Cardiac muscle cell (in vitro differentiated cells and primary cell): ENCODE data around the gene CD274. TPM values are rescaled to one million over a fixed set of nuclear protein-coding genes. Genes with fewer than 3 reads are reported as not detected.

Source experiments
- DNase-seq, 2 donors: peaks; one replicate each; pipeline versions ENCODE4 v3.0.0 to v3.0.0-alpha.2; 2010 to 2017; ENCODE audit warnings: low read depth in 1 of 2, low spot score in 1 of 2
- H3K27ac ChIP-seq: fragments of 200-600 bp; sonication (generic); 2 replicates; pipeline ENCODE4 v1.5.1; 2016
- H3K27me3 ChIP-seq: fragments of 200-600 bp; sonication (generic); 2 replicates; pipeline ENCODE4 v1.6.0; 2016; ENCODE audit warnings: control low read depth
- H3K36me3 ChIP-seq: fragments of 200-600 bp; sonication (generic); 2 replicates; pipeline ENCODE4 v1.5.1; 2016; ENCODE audit warnings: control low read depth
- H3K4me1 ChIP-seq: fragments of 200-600 bp; sonication (generic); 2 replicates; pipeline ENCODE4 v1.8.1; 2017; ENCODE audit warnings: low read depth, mild to moderate bottlenecking, mixed run types
- H3K4me3 ChIP-seq: fragments of 200-600 bp; sonication (generic); 2 replicates; pipeline ENCODE4 v1.5.1; 2016; ENCODE audit warnings: mild to moderate bottlenecking
- H3K9me3 ChIP-seq: fragments of 200-600 bp; sonication (generic); 2 replicates; pipeline ENCODE4 v1.5.1; 2017; ENCODE audit warnings: low read depth, mild to moderate bottlenecking, control low read depth
- polyA plus RNA-seq: library from polyadenylated mRNA; unstranded; fragments of >200 nt; fragmentation: Nextera tagmentation; extraction: Ambion mirVana; gene quantifications from 2 replicates; pipeline ENCODE4 v1.2.1, GENCODE V29; 2016
- total RNA-seq: library from RNA; depleted of rRNA; stranded (reverse); fragments of >200 nt; gene quantifications from 2 replicates; pipeline ENCODE4 v1.2.3, GENCODE V29; 2016
- TF ChIP-seq, protein P1 (sequence below): IDR thresholded peaks from 2 replicates; pipeline ENCODE4 v1.5.1; 2012; ENCODE audit warnings: low read depth, mild to moderate bottlenecking, low read length

CD274 gene
- total and polyA plus RNA-seq, 2 experiments from 2014 or later, result not detected

- Histone ChIP-seq H3K36me3 (no peaks in the 10 kb centered on the region), H3K4me3 (no peak overlapping the region), H3K4me1 (no peaks in the 10 kb centered on the region), H3K27ac (no peak overlapping the region), H3K9me3 (no peaks in the 10 kb centered on the region), H3K27me3 (no peaks in the 10 kb centered on the region)
- TF ChIP-seq, protein P1, sequence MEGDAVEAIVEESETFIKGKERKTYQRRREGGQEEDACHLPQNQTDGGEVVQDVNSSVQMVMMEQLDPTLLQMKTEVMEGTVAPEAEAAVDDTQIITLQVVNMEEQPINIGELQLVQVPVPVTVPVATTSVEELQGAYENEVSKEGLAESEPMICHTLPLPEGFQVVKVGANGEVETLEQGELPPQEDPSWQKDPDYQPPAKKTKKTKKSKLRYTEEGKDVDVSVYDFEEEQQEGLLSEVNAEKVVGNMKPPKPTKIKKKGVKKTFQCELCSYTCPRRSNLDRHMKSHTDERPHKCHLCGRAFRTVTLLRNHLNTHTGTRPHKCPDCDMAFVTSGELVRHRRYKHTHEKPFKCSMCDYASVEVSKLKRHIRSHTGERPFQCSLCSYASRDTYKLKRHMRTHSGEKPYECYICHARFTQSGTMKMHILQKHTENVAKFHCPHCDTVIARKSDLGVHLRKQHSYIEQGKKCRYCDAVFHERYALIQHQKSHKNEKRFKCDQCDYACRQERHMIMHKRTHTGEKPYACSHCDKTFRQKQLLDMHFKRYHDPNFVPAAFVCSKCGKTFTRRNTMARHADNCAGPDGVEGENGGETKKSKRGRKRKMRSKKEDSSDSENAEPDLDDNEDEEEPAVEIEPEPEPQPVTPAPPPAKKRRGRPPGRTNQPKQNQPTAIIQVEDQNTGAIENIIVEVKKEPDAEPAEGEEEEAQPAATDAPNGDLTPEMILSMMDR, result no peak
- no peak for DNase-seq
These were observed 30.4 kb upstream of the CD274 start for GRCh38 chr9:5419987-5420386.

GRCh38 chr9:5421163-5421562 is 29.2 kb upstream of the CD274 start:
- no peak for DNase-seq
- no peaks in the 10 kb centered on the region for H3K9me3 ChIP-seq
- H3K36me3 ChIP-seq, result no peaks in the 10 kb centered on the region
- H3K27ac ChIP-seq, result no peak overlapping the region
- no peaks in the 10 kb centered on the region for H3K27me3 ChIP-seq
- H3K4me3 ChIP-seq, result no peak overlapping the region
- H3K4me1 ChIP-seq, result no peaks in the 10 kb centered on the region
- TF ChIP-seq, protein P1, result no peak

GRCh38 chr9:5422276-5422675 is 28.1 kb upstream of the CD274 start:
- TF ChIP-seq, protein P1, result no peak
- Histone ChIP-seq H3K4me1 (no peaks in the 10 kb centered on the region), H3K27me3 (no peaks in the 10 kb centered on the region), H3K4me3 (no peak overlapping the region), H3K27ac (no peak overlapping the region), H3K9me3 (no peaks in the 10 kb centered on the region), H3K36me3 (no peaks in the 10 kb centered on the region)
- no peak for DNase-seq

DNA sequence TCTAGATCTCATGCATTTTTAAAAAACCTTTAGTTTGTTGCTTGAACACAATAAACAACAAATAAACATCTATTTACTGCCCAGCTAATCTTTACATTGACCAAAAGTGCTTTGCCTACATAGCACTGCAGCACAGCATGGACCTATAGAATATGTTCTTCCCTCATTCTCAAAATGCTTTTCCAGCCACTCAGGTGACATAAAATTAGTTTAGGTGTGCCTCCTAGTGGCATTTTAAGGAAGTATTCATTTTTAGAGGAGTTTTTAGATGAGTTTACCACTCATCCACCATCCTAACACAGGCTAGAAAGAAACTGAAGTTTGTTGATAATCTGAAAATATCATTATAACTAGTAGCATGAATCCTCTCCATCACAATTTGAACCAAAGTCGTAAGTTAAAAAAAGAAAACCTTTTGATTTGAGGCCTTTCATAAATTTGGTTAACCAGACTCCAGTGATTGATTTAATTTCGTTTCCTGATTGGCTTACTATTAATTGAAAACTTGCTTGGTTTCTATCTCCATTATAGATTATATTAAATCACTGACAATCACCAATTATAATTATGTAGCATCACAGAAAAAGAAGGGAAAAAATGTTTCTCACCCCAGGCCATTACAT is 25.2 kb upstream of the CD274 start:
- no peaks in the 10 kb centered on the region for H3K9me3 ChIP-seq
- no peaks in the 10 kb centered on the region for H3K36me3 ChIP-seq
- peak in 1 of 2 donors; percentile 27 for DNase-seq
- no peaks in the 10 kb centered on the region for H3K27me3 ChIP-seq
- H3K27ac ChIP-seq, result no peak overlapping the region
- no peak overlapping the region for H3K4me3 ChIP-seq
- H3K4me1 ChIP-seq, result no peaks in the 10 kb centered on the region
- TF ChIP-seq, protein P1, result peak; percentile 40

- Histone ChIP-seq H3K9me3 (no peaks in the 10 kb centered on the region), H3K27ac (no peak overlapping the region), H3K4me3 (no peak overlapping the region), H3K36me3 (no peaks in the 10 kb centered on the region), H3K27me3 (no peaks in the 10 kb centered on the region), H3K4me1 (no peaks in the 10 kb centered on the region)
- TF ChIP-seq, protein P1, result no peak
- DNase-seq, result no peak
These were observed 23.3 kb upstream of the CD274 start for GRCh38 chr9:5427005-5427404.

GRCh38 chr9:5428172-5428571 is 22.2 kb upstream of the CD274 start:
- Histone ChIP-seq H3K9me3 (no peaks in the 10 kb centered on the region), H3K4me3 (no peak overlapping the region), H3K27ac (no peak overlapping the region), H3K36me3 (no peaks in the 10 kb centered on the region), H3K4me1 (no peaks in the 10 kb centered on the region), H3K27me3 (no peaks in the 10 kb centered on the region)
- DNase-seq, result no peak
- TF ChIP-seq, protein P1, result no peak
